IgD-negative memory B cell (primary cell): ENCODE results near the gene CDNF. TPM values are rescaled to one million over a fixed set of nuclear protein-coding genes. Genes with fewer than 3 reads are reported as not detected.

Experiments used
- H3K27ac Mint-ChIP-seq, 3 donors: one replicate each; pipeline ENCODE4 v1.8.0; 2020 to 2022; ENCODE audit warnings: mild to moderate bottlenecking in 3 of 3, mixed read lengths in 3 of 3, moderate library complexity in 1 of 3
- H3K27me3 Mint-ChIP-seq: one replicate; pipeline ENCODE4 v1.8.0; 2021; ENCODE audit warnings: mixed read lengths
- H3K36me3 Mint-ChIP-seq: one replicate; pipeline ENCODE4 v1.8.0; 2020; ENCODE audit warnings: mild to moderate bottlenecking, mixed read lengths
- H3K4me1 Mint-ChIP-seq, 3 donors: one replicate each; pipeline ENCODE4 v1.8.0; 2020 to 2022; ENCODE audit warnings: mixed read lengths in 3 of 3, mild to moderate bottlenecking in 1 of 3
- H3K4me3 Mint-ChIP-seq, 4 donors: one replicate each; pipeline ENCODE4 v1.8.0; 2020 to 2022; ENCODE audit warnings: mild to moderate bottlenecking in 4 of 4, mixed read lengths in 4 of 4, moderate library complexity in 3 of 4
- H3K9me3 Mint-ChIP-seq, 3 donors: one replicate each; pipeline ENCODE4 v1.8.0; 2020 to 2021; ENCODE audit warnings: mixed read lengths in 3 of 3, mild to moderate bottlenecking in 1 of 3
- polyA plus RNA-seq: library from polyadenylated mRNA; unstranded; fragments of 300-500 nt; fragmentation: Illumina TruSeq; gene quantifications from one replicate; pipeline ENCODE4 v1.2.3, GENCODE V29; 2021

CDNF gene
- polyA plus RNA-seq, 1 donor from 2014 or later, result 1.1 TPM

GRCh38 chr10:14784459-14785055 is 53.3 kb downstream of the CDNF start:
- Mint-ChIP-seq H3K27me3 (no peaks in the 10 kb centered on the region), H3K36me3 (no peaks in the 10 kb centered on the region), H3K27ac (no peak overlapping the region), H3K4me1 (peaks cover 0 to 4% (median 0%) of the 10 kb centered on the region in 3 donors), H3K4me3 (no peak overlapping the region), H3K9me3 (peaks cover 3 to 11% (median 8%) of the 10 kb centered on the region in 3 donors)

DNA sequence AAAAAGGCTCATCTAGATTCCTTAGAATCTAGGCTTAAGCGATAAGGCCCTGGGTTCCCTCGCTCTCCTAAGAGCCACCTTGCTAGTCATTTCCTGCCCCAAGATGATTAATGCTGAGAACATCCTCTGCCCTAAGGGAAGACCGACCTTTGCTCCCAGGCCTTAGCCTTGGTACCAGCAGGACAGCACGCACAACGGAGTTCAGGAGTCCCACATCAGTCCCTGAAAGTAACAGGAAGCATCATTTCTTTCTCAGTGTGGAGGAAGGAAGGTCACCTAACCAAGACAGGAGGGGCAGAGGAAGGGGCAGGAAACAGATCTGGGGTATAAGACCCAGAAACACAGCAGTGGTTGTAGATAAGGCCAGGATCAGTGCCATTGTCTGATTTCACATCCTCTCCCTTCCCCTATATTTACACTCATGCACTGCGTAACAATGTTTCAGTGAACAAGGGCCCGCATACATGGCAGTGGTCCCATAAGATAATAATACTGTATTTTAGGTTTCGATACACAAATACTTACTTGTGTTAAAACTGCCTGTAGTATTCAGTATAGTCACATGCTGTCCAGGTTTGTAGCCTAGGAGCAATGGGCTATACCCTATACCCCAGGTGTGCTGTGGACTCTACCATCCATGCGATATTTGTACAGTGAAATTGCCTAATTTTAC is 55.0 kb downstream of the CDNF start:
- no peaks in the 10 kb centered on the region for H3K36me3 Mint-ChIP-seq
- no peak overlapping the region for H3K4me3 Mint-ChIP-seq
- no peaks in the 10 kb centered on the region for H3K27me3 Mint-ChIP-seq
- H3K4me1 Mint-ChIP-seq, result peaks cover 0 to 4% (median 2%) of the 10 kb centered on the region in 3 donors
- peak overlapping the region in 1 of 3 donors; percentile 68 for H3K27ac Mint-ChIP-seq
- H3K9me3 Mint-ChIP-seq, result peaks cover 0 to 6% (median 2%) of the 10 kb centered on the region in 3 donors

DNA sequence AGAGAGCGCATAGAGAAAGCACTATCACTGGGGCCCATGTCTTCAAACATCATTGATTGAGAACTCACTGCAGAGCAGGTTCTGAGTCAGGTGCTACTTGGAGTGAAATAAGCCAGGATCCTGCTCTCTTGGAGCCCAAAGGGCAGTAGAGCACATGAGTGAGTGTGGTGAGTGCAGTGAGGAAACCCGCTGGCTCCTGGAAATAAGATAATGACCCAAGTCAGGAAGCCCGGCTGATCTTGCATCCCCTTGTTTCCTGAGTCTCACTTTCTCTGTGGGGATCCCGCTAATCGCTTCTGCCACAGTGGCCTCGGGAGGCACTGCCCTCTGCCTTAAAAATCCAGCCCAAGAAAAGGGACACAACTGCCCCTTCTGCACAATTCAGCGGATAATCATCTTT is 56.1 kb downstream of the CDNF start:
- Mint-ChIP-seq H3K27me3 (no peaks in the 10 kb centered on the region), H3K4me1 (peaks cover 0 to 5% (median 2%) of the 10 kb centered on the region in 3 donors), H3K27ac (no peak overlapping the region), H3K4me3 (no peak overlapping the region), H3K36me3 (no peaks in the 10 kb centered on the region), H3K9me3 (peaks cover 0 to 6% (median 2%) of the 10 kb centered on the region in 3 donors)

- Mint-ChIP-seq H3K9me3 (no peaks in the 10 kb centered on the region), H3K36me3 (no peaks in the 10 kb centered on the region), H3K4me1 (peaks cover 0 to 5% (median 2%) of the 10 kb centered on the region in 3 donors), H3K4me3 (no peak overlapping the region), H3K27ac (no peak overlapping the region), H3K27me3 (no peaks in the 10 kb centered on the region)
Measured at GRCh38 chr10:14779001-14779651, 58.7 kb downstream of the CDNF start.

DNA sequence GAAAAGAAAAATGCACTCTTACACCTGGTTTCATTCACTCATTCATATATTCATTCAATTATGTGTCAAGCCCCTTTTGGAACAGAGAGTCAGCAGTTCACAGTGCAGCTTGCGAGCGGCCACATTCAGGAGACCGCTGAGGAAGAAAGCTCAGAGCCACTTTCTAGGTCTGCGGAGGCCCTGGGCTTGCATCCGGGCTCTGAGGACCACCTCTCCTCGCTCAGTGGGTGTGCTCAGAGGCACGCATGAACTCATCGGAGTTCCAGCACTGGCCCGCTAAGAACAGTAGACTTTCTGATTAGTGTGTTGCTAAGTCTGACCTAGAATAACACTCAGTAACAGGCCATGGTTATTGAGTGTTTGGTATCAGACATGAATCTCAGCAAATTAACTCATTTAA is 61.3 kb downstream of the CDNF start:
- Mint-ChIP-seq H3K36me3 (no peaks in the 10 kb centered on the region), H3K27ac (no peak overlapping the region), H3K27me3 (no peaks in the 10 kb centered on the region), H3K4me3 (no peak overlapping the region), H3K4me1 (peaks cover 0 to 2% (median 1%) of the 10 kb centered on the region in 3 donors), H3K9me3 (no peaks in the 10 kb centered on the region)

- Mint-ChIP-seq H3K27ac (no peak overlapping the region), H3K27me3 (no peaks in the 10 kb centered on the region), H3K4me1 (peaks cover 0 to 2% (median 1%) of the 10 kb centered on the region in 3 donors), H3K9me3 (no peaks in the 10 kb centered on the region), H3K36me3 (no peaks in the 10 kb centered on the region), H3K4me3 (no peak overlapping the region)
Measured at GRCh38 chr10:14775656-14776055, 62.2 kb downstream of the CDNF start.

DNA sequence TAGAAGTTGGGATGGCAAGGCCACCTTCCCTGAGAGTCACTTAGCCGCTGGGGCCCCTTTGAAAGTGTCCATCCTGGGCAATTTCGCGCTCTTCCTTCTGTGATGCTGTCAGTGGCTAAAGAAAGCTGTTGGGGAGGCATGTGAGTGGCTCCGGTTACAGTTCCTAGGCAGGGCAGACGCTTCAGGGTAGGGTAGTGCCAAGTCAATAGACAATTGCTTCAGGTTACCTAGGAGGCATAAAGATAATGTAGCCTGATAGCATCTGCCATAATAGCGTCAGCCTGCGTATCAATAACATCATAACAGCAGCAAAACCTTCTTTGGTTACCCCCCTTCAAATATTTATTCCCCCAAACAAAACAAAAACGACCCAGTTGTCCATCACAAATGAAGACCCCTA is 63.0 kb downstream of the CDNF start, which contains the start of gene FAM107B:
Gene FAM107B (minus strand): TSS at position 101 of the 400 bp plus-strand sequence. CDS start 234 bp downstream, outside the sequence.
- Mint-ChIP-seq H3K27ac (no peak within 1 kb of the TSS), H3K9me3 (no peaks in the 10 kb centered on the region), H3K4me3 (no peak within 1 kb of the TSS), H3K4me1 (peaks cover 0 to 2% (median 1%) of the 10 kb centered on the region in 3 donors), H3K27me3 (no peaks in the 10 kb centered on the region), H3K36me3 (no peaks in the 10 kb centered on the region)

DNA sequence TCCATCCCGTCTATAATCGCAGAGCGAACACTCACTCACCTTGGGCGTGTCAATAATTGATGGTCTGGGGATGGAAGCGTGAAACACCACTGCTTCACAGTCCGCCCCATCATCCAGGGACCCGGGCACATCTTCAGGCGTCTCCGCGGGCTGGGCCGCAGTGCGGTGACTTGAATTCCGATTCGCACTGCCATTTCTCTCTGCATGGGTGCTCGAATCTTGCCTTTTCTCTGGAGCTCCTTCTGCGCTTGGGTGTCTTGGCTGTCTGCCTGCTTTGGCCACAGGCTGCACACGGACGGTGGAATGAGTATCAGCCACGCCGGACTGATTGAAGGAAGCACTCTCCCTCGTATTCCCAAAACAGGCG is 63.6 kb downstream of the CDNF start:
- Mint-ChIP-seq H3K27me3 (no peaks in the 10 kb centered on the region), H3K9me3 (no peaks in the 10 kb centered on the region), H3K27ac (no peak overlapping the region), H3K4me3 (no peak overlapping the region), H3K36me3 (no peaks in the 10 kb centered on the region), H3K4me1 (peaks cover 0 to 2% (median 1%) of the 10 kb centered on the region in 3 donors)

- Mint-ChIP-seq H3K4me1 (peaks cover 0 to 2% (median 1%) of the 10 kb centered on the region in 3 donors), H3K9me3 (no peaks in the 10 kb centered on the region), H3K4me3 (no peak overlapping the region), H3K27ac (no peak overlapping the region), H3K36me3 (no peaks in the 10 kb centered on the region), H3K27me3 (no peaks in the 10 kb centered on the region)
Measured at GRCh38 chr10:14773551-14774213, 64.2 kb downstream of the CDNF start.

DNA sequence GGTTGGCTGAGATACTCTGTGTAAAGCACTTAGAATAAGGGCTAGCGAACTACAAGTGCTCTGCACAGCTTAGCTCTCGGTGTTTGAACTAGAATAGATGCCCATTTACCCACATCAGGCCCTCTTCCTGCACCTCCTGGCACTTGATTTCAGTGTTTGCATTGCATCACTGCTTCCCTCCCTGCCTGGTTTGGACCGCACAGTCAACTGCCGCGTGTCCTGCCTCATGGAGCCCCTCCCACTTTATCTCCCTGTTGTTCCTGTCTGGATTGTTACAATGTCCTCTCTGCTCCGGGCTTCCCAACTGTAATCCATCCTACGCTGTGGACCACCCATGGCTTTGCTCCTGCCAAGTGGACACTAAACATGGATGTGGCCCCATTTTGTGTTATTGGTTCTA is 65.4 kb downstream of the CDNF start:
- H3K27me3 Mint-ChIP-seq, result no peaks in the 10 kb centered on the region
- H3K27ac Mint-ChIP-seq, result no peak overlapping the region
- peaks cover 4 to 5% (median 4%) of the 10 kb centered on the region in 3 donors for H3K4me1 Mint-ChIP-seq
- no peaks in the 10 kb centered on the region for H3K36me3 Mint-ChIP-seq
- no peak overlapping the region for H3K4me3 Mint-ChIP-seq
- H3K9me3 Mint-ChIP-seq, result no peaks in the 10 kb centered on the region

DNA sequence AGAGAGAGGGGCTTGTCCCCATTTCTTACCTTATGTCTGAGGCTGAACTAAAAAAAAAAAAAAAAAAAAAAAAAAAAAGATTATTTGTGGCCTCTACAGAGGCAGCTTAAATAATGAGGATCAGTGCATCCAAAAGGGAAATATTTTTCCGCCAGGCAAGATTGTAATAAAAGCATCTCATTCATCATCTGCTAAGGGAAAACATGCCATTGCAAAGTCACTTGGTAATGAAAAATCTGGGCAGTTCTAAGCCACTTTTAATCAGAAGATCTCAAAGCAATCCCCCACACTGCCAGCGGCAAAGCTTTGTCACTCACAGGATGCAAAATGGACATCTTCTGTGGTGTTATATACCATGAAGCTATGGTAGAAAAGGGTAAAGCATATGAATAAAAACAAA is 66.9 kb downstream of the CDNF start:
- Mint-ChIP-seq H3K27ac (no peak overlapping the region), H3K4me1 (peaks cover 5 to 9% (median 6%) of the 10 kb centered on the region in 3 donors), H3K9me3 (no peaks in the 10 kb centered on the region), H3K36me3 (no peaks in the 10 kb centered on the region), H3K4me3 (no peak overlapping the region), H3K27me3 (peaks cover 2% of the 10 kb centered on the region)

Other genes starting within 250 kb of the CDNF start
- 113 TPM for gene FAM107B, start 63.1 kb downstream of the CDNF start, polyA plus RNA-seq
- gene HSPA14, start 269 bp upstream of the CDNF start, polyA plus RNA-seq, result 11.3 TPM
- gene MSANTD7, start 269 bp upstream of the CDNF start, polyA plus RNA-seq, result 6.0 TPM
- gene SUV39H2, start 40.8 kb upstream of the CDNF start, polyA plus RNA-seq, result 0.43 TPM
- gene DCLRE1C, start 116.1 kb upstream of the CDNF start, polyA plus RNA-seq, result 49.7 TPM
- gene MEIG1, start 121.4 kb upstream of the CDNF start, polyA plus RNA-seq, result 2.4 TPM
- not detected for gene OLAH, start 205.9 kb upstream of the CDNF start, polyA plus RNA-seq